Right lobe of liver (tissue), 6 donors: ENCODE measurements around the gene SPHK2. TPM values are rescaled to one million over a fixed set of nuclear protein-coding genes. Genes with fewer than 3 reads are reported as not detected.
"Not testable (repeated sequence)": the region's sequence is repeated elsewhere in the genome, so short reads cannot be mapped to it uniquely, and the experiment has no call there.

Source experiments
- ATAC-seq, 4 donors: fragments of 200-7000 bp; cut with Tn5 transposase; one replicate each; pipeline ENCODE4 v1.9.1; 2020; ENCODE audit warnings: mild to moderate bottlenecking in 4 of 4, moderate library complexity in 4 of 4
- DNase-seq, 3 donors: peaks; one replicate each; pipeline ENCODE4 v3.0.0-alpha.2; 2020
- H3K27ac ChIP-seq, 3 donors: fragments of 200-600 bp; one replicate each; pipeline ENCODE4 v1.8.0; 2022
- H3K27me3 ChIP-seq, 2 donors: fragments of 200-600 bp; one replicate each; pipeline ENCODE4 v1.8.0; 2022
- H3K36me3 ChIP-seq, 4 donors: fragments of 200-600 bp; sonication (generic) in 1 of 4; one replicate each; pipeline versions ENCODE4 v1.5.1 to v1.8.0; 2017 to 2022; ENCODE audit warnings: control low read depth in 1 of 4
- H3K4me1 ChIP-seq, 4 donors: fragments of 200-600 bp; sonication (generic) in 1 of 4; one replicate each; pipeline versions ENCODE4 v1.5.1 to v1.8.0; 2017 to 2022; ENCODE audit warnings: control low read depth in 1 of 4
- H3K4me3 ChIP-seq, 3 donors: fragments of 200-600 bp; one replicate each; pipeline ENCODE4 v1.8.0; 2022
- H3K9me3 ChIP-seq, 4 donors: fragments of 200-600 bp; sonication (generic) in 1 of 4; one replicate each; pipeline versions ENCODE4 v1.5.1 to v1.8.0; 2017 to 2022; ENCODE audit warnings: control low read depth in 1 of 4
- CTCF ChIP-seq, 4 donors: fragments of 200-600 bp in 3 of 4; fragments of 450-650 bp in 1 of 4; IDR thresholded peaks; one replicate each; pipeline versions ENCODE4 v1.5.1 to v1.8.0; 2016 to 2022; ENCODE audit warnings: antibody characterized with exemption in 4 of 4, mild to moderate bottlenecking in 2 of 4
- POLR2A ChIP-seq: fragments of 450-650 bp; IDR thresholded peaks from one replicate; pipeline ENCODE4 v1.6.1; 2017; ENCODE audit warnings: antibody characterized with exemption, mild to moderate bottlenecking
- WGBS: methylation state at CpG from one replicate; pipeline ENCODE4 v1.1.6; 2018; ENCODE audit warnings: low coverage, low lambda C conversion rate; ENCODE audit not compliant: insufficient coverage; ENCODE audit errors: missing lambda C conversion rate; 5-methylcytosine and 5-hydroxymethylcytosine counted together
- intact Hi-C, 2 donors: fragments of 100-400 bp; cut with DNase I; formaldehyde crosslinking; loops; one replicate each; pipeline versions ENCODE4 v1.11.2 to v1.14.1; 2022
- total RNA-seq, 6 experiments: library from RNA; depleted of rRNA in 2 of 6; stranded (reverse); fragments of >200 nt in 2 of 6; fragmentation: NEBNext Ultra II Directional in 3 of 6; extraction: Animal tissue kit (Norgen Biotek cat#: 25700) in 3 of 6; gene quantifications; one replicate each; pipeline versions ENCODE4 v1.1.0 to v1.2.4, GENCODE V29; 2016 to 2023
- donor health status: DM: no; HTN: yes; CAD: no.
- donor health status: DM: no; HTN: no; CAD: no.
- donor health status: DM: no; HTN: no; CAD: no.
- donor health status: DM: no; HTN: yes; CAD: no.
- donor health status: DM: no; HTN: yes; CAD: no.

The SPHK2 gene
- total RNA-seq, 6 experiments from 2014 or later = 11.4 to 30.1 (median 17.2) TPM

GRCh38 chr19:48676887-48677286 lies 57.6 kb downstream of the SPHK2 start:
- intact Hi-C loops = loop anchor here in 1 of 2 donors (10.0 kb wide), 3 partner anchors 58 to 158 kb away; partner anchors contain the start of gene HSD17B14
- H3K36me3 ChIP-seq = no peaks in the 10 kb centered on the region
- 83% methylated on average over 11 of the region's 13 CpGs for WGBS
- no peaks in the 10 kb centered on the region for H3K9me3 ChIP-seq
- ATAC-seq (no peak), DNase-seq (no peak)
- TF ChIP-seq POLR2A = no peak
- no peak for TF ChIP-seq CTCF (IDR thresholded peaks at IDR 0.05)
- no peak overlapping the region for H3K4me3 ChIP-seq
- peaks cover 0 to 6% (median 3%) of the 10 kb centered on the region in 4 donors for H3K4me1 ChIP-seq
- H3K27ac ChIP-seq = no peak overlapping the region
- H3K27me3 ChIP-seq = no peaks in the 10 kb centered on the region

- ATAC-seq (no peak), DNase-seq (no peak)
- TF ChIP-seq POLR2A (no peak), CTCF (IDR thresholded peaks at IDR 0.05) (no peak)
- H3K9me3 ChIP-seq = no peaks in the 10 kb centered on the region
- no peak overlapping the region for H3K27ac ChIP-seq
- no peaks in the 10 kb centered on the region for H3K36me3 ChIP-seq
- 78% methylated on average over 2 of the region's 4 CpGs for WGBS
- no peak overlapping the region for H3K4me3 ChIP-seq
- H3K27me3 ChIP-seq = no peaks in the 10 kb centered on the region
- H3K4me1 ChIP-seq = peaks cover 0 to 6% (median 3%) of the 10 kb centered on the region in 4 donors
- intact Hi-C loops = loop anchor here in 1 of 2 donors (10.0 kb wide), 3 partner anchors 57 to 157 kb away; partner anchors contain the start of gene HSD17B14
Measured at GRCh38 chr19:48678201-48678600, 58.9 kb downstream of the SPHK2 start.

GRCh38 chr19:48680006-48680405 lies 60.7 kb downstream of the SPHK2 start:
- intact Hi-C loops = loop anchor here in 1 of 2 donors (10.0 kb wide), 1 partner anchor 165 kb away; no protein-coding TSS in a partner anchor
- not testable (repeated sequence) for H3K27ac ChIP-seq, H3K27me3 ChIP-seq, H3K36me3 ChIP-seq, H3K4me3 ChIP-seq, H3K9me3 ChIP-seq, DNase-seq, ATAC-seq
- peaks cover 0 to 11% (median 4%) of the 10 kb centered on the region in 4 donors for H3K4me1 ChIP-seq
- 84% methylated on average over 3 of the region's 19 CpGs for WGBS

Other genes with a start within 250 kb of the SPHK2 start
- gene KDELR1, start 228.0 kb upstream of the SPHK2 start, total RNA-seq = 10 to 100 TPM; 69.1 to 83.1 (median 77.1) TPM
- under 1 TPM; 0.09 to 0.29 (median 0.22) TPM for gene GRIN2D, start 225.8 kb upstream of the SPHK2 start, total RNA-seq
- 10 to 100 TPM; 14.7 to 31.0 (median 17.6) TPM for gene GRWD1, start 173.5 kb upstream of the SPHK2 start, total RNA-seq
- gene KCNJ14, start 163.9 kb upstream of the SPHK2 start, total RNA-seq = under 1 TPM; 0.22 to 0.44 (median 0.31) TPM
- gene CYTH2, start 150.1 kb upstream of the SPHK2 start, total RNA-seq = 10 to 100 TPM in 5 of 6 experiments, 1 to 10 TPM in 1; 7.7 to 22.7 (median 13.5) TPM
- under 1 TPM in 5 of 6 experiments, not detected in 1; 0.09 to 0.31 (median 0.12) TPM for gene LMTK3, start 107.7 kb upstream of the SPHK2 start, total RNA-seq
- under 1 TPM in 1 of 6 experiments, not detected in 5; 0.61 TPM for gene SULT2B1, start 67.3 kb upstream of the SPHK2 start, total RNA-seq
- gene SPACA4, start 12.8 kb upstream of the SPHK2 start, total RNA-seq = not detected
- gene FAM83E, start 4.4 kb upstream of the SPHK2 start, total RNA-seq = under 1 TPM in 2 of 6 experiments, not detected in 4; 0.22 to 0.37 TPM
- 100 to 1,000 TPM; 355 to 867 (median 385) TPM for gene RPL18, start 328 bp upstream of the SPHK2 start, total RNA-seq
- gene DBP, start 17.9 kb downstream of the SPHK2 start, total RNA-seq = 10 to 100 TPM in 2 of 6 experiments, 1 to 10 TPM in 4; 1.8 to 11.6 (median 3.3) TPM
- gene CA11, start 26.7 kb downstream of the SPHK2 start, total RNA-seq = 1 to 10 TPM in 2 of 6 experiments, under 1 TPM in 4; 0.25 to 2.0 (median 0.54) TPM
- gene NTN5, start 53.5 kb downstream of the SPHK2 start, total RNA-seq = under 1 TPM in 2 of 6 experiments, not detected in 4; 0.11 to 0.32 TPM
- gene FUT2, start 76.5 kb downstream of the SPHK2 start, total RNA-seq = 1 to 10 TPM in 1 of 6 experiments, not detected in 5; 2.6 TPM
- under 1 TPM in 5 of 6 experiments, not detected in 1; 0.22 to 0.37 (median 0.24) TPM for gene MAMSTR, start 100.2 kb downstream of the SPHK2 start, total RNA-seq
- 1 to 10 TPM; 2.7 to 6.7 (median 4.9) TPM for gene RASIP1, start 121.1 kb downstream of the SPHK2 start, total RNA-seq
- gene IZUMO1, start 127.4 kb downstream of the SPHK2 start, total RNA-seq = under 1 TPM in 5 of 6 experiments, not detected in 1; 0.10 to 0.35 (median 0.13) TPM
- 1 to 10 TPM in 3 of 6 experiments, under 1 TPM in 3; 0.22 to 1.9 (median 0.93) TPM for gene FUT1, start 133.1 kb downstream of the SPHK2 start, total RNA-seq
- 10 to 100 TPM in 4 of 6 experiments, 1 to 10 TPM in 1, not detected in 1; 5.1 to 55.3 (median 32.7) TPM for gene FGF21, start 136.0 kb downstream of the SPHK2 start, total RNA-seq
- gene BCAT2, start 191.5 kb downstream of the SPHK2 start, total RNA-seq = 10 to 100 TPM in 4 of 6 experiments, 1 to 10 TPM in 2; 8.9 to 48.3 (median 12.5) TPM
- 10 to 100 TPM in 4 of 6 experiments, 1 to 10 TPM in 2; 3.5 to 78.0 (median 15.7) TPM for gene HSD17B14, start 217.0 kb downstream of the SPHK2 start, total RNA-seq
- 10 to 100 TPM in 4 of 6 experiments, 1 to 10 TPM in 2; 5.7 to 25.6 (median 12.0) TPM for gene PLEKHA4, start 249.1 kb downstream of the SPHK2 start, total RNA-seq